Right lobe of liver (tissue), 4 donors: ENCODE results near the gene CUX1.

Experiments
- CTCF ChIP-seq, 4 donors: fragments of 200-600 bp in 3 of 4; fragments of 450-650 bp in 1 of 4; IDR thresholded peaks; one replicate each; pipeline versions ENCODE4 v1.5.1 to v1.8.0; 2016 to 2022; ENCODE audit warnings: antibody characterized with exemption in 4 of 4, mild to moderate bottlenecking in 2 of 4
- POLR2A ChIP-seq: fragments of 450-650 bp; IDR thresholded peaks from one replicate; pipeline ENCODE4 v1.6.1; 2017; ENCODE audit warnings: antibody characterized with exemption, mild to moderate bottlenecking
- donor health status: DM: no; HTN: no; CAD: no.
- donor health status: DM: no; HTN: no; CAD: no.
- donor health status: DM: no; HTN: yes; CAD: no.

- TF ChIP-seq CTCF (IDR thresholded peaks at IDR 0.05) (no peak), POLR2A (no peak)
Measured at GRCh38 chr7:101947899-101948298, 130.5 kb downstream of the CUX1 start.
